CD4-positive, alpha-beta T cell treated with Interleukin-15 for 1 hour (primary cell): ENCODE data around the gene GPRIN3.
"Not testable (repeated sequence)": the region's sequence is repeated elsewhere in the genome, so short reads cannot be mapped to it uniquely, and the experiment has no call there.

Experiments used
- DNase-seq: peaks from one replicate; pipeline ENCODE4 v3.0.0-alpha.2; 2020

Gene GPRIN3

GRCh38 chr4:89311433-89311832 is 3.8 kb upstream of the GPRIN3 start:
- no peak for DNase-seq

- not testable (repeated sequence) for DNase-seq
These were observed 1.6 kb upstream of the GPRIN3 start for GRCh38 chr4:89309154-89309553.

GRCh38 chr4:89308161-89308500 is 531 bp upstream of the GPRIN3 start:
- no peak for DNase-seq

- DNase-seq: no peak
These were observed 488 bp downstream of the GPRIN3 start for GRCh38 chr4:89307178-89307445.

DNA sequence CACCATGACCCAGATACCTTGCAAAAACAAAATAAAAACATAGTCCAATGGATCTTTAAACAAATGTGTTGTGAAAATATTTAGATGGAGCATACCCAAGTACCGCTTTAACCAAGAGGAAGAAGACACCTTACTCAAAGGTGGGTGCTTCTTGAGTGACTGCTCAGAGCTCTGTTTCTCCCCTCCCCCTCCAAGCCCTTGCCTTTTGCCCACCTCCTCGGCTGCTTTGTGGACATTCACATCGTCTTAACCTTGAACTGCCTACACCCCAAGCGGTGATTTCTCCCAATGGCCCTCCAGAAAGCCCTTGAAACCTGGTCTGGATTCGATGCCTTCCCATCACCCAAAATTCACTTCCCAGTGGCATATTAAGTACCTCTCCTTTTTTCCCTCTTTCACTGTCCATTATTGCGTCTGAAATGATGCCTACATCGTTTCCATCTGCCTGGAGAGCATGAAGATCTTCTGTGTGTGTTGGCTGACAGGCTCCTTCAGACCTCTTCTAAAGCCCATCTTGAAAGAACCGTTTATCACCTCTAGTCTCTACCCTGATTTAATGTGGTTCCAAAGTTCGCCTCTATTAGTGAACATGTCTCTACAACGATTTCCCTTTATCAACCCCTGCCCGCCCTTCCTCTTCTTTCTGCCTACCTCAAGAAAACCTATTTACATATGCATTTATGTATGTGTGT is 968 bp downstream of the GPRIN3 start:
- peak; percentile 23 for DNase-seq

GRCh38 chr4:89305712-89306437 is 1.7 kb downstream of the GPRIN3 start:
- peak; percentile 30 for DNase-seq

DNA sequence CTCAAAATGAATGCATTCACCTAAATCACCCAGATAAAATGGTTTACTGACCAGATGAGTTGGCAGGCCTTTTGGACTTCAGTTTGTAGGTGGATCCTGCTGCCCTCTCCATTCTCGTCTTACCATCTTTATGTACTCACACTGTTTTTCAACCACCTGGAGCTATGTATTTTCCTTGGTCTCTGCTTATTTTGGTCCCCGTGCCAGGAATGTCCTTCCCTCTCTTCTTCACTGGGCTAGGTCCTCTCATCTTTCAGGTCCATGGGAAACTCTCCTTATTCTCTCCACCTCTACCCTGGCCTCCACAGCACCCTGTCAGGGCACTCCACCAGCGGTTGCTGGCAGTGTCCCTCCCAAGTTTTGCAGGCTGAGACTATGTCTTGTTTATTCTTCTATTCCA is 2.6 kb downstream of the GPRIN3 start:
- DNase-seq: no peak

DNA sequence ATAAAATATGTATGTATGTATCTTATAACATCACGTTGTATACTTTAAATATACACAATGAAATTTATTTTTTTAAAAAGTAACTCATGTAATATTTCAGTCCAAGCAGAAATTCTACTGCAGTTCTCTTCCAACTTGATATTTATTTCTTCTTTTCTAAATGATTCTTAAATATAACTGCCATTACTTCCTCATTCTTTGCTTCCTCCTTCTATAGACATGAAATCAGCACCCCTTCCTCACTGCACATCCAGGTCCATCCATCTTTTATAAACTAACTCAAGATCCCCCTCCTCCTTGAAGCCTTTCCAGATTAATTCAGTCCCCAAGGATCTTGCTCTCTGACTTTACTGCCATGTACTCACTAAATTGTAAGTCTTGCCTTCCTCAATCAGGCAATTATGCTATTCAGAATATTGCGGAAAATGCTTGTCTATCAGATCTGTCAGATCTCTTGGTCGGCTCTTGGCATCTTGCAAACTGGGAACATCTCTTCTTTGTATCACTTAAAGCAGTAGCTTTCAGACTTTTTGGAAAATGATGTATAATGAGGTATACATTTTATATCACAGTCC is 3.7 kb downstream of the GPRIN3 start:
- DNase-seq: no peak

- DNase-seq: peak; percentile 76
These were observed 4.4 kb downstream of the GPRIN3 start for GRCh38 chr4:89303177-89303576.

- no peak for DNase-seq
These were observed 5.7 kb downstream of the GPRIN3 start for GRCh38 chr4:89301902-89302301.

DNA sequence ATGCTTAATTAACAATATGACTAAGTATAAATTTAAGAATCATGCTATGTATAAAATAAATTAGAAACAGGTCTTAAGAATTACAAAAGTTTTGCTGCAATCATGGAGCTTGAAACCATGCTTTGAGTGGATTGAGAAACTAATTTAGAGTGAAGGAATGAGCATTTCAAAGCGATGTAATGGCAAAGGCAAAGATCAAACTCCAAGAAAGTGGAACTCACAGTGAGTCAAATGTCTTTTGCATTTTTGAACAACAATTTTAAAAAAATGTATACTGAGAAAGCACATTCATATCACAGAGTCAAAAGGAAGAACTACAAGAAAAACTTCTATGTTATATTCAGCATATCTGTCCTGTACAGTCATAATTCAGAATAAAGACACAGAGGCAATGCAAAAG is 6.6 kb downstream of the GPRIN3 start:
- no peak for DNase-seq

DNA sequence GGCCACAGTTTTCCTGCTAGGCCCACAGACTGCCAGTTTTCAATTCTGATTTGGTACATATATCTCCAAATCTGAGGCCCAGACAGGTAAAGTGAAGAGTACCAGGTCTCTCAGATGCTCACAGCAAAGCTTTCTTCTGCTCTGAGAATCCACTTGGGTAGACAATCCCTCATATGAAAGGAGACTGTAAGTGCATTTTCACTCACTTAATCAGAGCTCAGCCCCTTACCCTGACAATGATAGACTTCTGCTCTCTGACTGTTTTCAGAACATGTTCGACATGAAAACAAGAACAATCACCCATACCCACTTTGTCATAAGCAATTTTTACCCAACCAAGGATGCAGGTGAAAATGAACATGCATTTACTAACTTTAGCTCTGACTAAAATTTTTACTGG is 7.1 kb downstream of the GPRIN3 start:
- no peak for DNase-seq

- DNase-seq: no peak
These were observed 7.5 kb downstream of the GPRIN3 start for GRCh38 chr4:89300060-89300459.

DNA sequence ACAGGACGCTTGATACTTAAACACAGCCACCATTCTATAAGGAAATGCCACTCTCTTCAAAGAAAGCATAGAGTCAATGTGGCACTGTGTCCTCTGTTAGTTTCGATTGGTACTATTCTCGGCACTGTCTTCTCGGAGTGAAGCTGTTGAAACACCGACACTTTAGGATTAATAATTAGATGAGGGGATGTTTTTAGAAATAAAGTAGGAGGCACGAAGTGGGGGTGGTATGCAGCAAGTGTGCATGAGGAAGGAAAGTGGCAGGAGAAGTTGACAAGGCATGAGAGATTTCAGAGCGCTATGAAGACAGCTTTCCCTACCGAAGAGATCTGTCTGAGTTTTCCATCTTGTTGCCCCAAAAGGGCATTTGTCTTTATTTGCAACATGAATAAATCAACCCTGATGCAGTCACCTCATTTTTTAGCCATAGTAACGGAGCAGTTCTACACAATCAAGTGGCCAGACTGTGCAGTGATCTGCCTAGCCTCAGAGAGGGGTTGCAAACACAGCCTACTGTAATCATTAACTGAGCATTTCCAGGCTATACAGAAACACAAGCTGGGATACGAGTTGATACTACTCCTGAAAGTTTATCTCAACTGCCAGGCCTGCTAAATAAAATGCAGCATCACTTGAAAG is 8.3 kb downstream of the GPRIN3 start:
- DNase-seq: no peak

DNA sequence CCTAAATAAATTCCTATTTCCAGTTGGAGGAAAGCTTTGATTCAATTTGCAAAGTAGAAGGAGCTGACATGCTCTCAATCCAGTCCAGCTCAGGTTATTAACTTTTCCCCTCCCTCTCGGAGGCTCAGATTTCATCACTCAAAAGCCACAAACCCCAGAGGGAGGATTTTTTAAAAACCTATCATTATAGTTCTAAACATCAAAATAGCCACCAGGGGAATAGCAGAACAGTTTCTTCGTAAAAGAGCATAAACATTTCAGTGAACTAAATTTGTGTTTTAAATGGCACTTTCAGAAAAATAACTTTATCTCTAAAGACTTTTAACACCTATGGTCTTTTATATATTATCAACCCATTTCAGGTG is 8.8 kb downstream of the GPRIN3 start:
- DNase-seq: no peak

DNA sequence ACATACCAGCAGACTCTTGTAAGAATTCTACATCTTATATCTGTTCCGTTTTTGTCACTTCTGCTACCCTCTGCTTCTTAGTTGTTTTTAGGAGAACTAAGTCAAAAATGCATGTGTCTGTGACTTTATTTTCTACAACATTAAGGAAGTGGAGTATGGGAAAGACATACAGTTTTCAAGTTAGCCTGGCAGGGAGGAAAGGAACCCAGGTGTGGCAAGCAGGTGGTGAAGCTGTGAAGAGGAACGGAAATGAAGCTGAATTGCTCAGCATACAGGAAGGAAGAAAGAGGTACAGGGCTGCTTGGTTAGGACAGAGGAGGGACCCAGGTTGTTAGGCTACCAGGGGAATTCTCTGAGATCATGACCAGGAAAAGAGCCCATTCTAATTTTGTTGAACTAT is 9.4 kb downstream of the GPRIN3 start:
- DNase-seq: peak; percentile 48

- no peak for DNase-seq
These were observed 10.7 kb downstream of the GPRIN3 start for GRCh38 chr4:89296896-89297295.

DNA sequence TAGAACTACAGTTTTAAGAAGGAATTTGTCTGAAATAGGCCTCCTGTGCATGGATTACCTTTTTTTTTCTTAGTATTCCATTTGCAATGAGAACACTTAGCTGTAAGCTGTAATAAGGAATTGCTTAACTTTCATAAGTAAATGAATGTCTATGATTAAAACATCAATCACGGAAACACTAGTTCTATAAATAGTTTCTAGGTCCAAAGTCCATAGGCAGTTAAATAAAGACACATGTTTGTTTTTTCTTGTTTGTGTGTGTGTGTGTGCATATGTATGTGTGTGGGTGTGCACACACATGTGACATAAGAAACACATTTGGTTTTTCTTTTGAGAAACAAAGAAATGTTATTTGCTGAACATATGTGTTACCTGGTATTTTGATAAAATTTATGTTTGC is 11.2 kb downstream of the GPRIN3 start:
- no peak for DNase-seq

- no peak for DNase-seq
These were observed 12.1 kb downstream of the GPRIN3 start for GRCh38 chr4:89295415-89295927.

GRCh38 chr4:89294573-89295269 is 12.9 kb downstream of the GPRIN3 start:
- no peak for DNase-seq

DNA sequence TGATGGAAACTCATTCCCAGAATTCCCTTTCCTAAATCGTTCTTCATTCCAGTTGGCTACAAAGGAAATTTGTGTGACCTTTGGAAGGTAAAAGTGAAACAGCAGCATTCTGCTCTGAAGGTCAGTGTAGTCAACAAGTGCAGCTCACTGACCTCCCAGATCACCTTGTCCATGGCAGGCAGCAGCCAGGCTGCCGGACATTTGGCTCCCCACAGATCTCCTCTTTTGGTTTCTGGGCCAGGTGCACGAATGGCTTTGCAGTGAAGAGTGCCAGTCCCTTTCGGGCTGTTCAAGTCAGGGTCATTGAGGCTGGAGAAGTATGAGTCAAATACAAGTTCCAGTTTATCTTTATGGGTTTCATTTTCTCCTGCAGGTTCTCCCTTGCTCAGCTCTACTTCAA is 14.3 kb downstream of the GPRIN3 start:
- DNase-seq: no peak

DNA sequence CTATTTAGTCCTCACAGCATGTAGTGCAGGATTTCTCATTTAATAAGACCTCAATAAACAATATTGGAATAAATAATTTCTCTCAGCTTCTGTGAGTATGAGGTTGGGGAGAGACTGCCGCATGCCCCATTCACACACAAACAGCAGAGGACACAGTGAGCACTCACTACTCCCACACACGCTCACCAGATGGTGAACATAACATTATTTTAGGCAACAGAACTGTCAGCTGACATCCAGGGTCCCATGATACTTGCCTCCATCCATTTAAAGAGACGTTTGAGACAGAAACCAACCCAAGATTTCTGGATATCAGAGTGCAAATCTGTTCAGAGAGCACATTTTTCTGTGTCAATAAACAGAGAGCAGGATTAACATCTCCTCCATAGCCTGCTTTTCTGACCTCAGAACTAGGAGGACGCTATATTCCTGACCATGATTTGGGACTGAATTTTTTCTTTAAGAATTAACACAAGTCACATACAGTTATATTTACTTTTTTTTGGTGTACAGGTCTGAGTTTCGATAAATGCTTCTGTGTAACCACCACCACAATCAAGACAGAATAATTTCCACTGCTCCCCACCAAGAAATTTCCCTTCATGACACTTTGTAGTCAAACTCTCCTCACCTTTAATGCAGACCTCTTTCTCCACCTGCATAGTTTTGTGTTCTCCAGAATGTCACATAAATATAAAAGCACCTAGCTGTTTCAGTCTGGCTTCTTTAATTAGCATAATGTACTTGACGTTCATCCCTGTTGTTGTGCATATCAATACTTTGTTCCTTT is 16.7 kb downstream of the GPRIN3 start:
- DNase-seq: peak; percentile 24

GRCh38 chr4:89289312-89289711 is 18.3 kb downstream of the GPRIN3 start:
- DNase-seq: no peak
